Measurements from ENCODE around the gene ADCK2.
"Not testable (repeated sequence)": the region's sequence is repeated elsewhere in the genome, so short reads cannot be mapped to it uniquely, and the experiment has no call there.

The ADCK2 gene

DNA sequence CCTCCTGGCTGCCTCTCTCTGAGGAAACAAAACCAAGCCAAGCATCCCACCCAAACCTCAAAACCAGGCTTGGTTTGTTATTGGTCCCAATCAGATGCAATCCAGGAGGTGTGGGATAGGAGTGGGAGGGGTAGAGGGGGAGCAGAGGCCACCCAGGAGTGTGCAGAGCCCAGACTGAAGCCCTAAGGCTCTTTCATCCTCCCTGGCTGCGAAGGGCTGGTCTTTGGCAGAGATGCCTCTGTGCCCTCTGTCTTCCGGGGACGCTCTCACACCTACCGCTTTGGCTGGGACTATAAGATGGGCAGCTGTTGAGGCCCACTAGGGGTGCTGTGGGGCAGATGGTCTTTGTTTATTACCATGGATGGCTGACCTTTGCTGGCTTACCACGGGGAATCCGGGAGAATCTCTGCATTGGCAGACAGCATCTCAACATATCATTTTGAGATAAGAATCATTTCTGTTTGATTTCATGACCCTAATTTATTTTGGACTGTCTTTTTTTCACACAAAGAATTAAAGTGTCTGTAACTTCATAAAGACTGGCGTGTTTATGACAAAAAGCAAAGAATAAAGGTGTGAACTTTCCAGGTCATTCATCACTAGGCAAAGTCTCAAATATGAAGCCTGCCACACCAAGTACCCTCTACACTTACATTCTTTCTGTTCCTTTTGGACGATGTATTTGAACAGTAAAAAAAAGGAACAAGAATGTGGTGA is 25.7 kb upstream of the ADCK2 start:
- peak; percentile 72 for DNase-seq (ENCODE audit: low spot score)

DNA sequence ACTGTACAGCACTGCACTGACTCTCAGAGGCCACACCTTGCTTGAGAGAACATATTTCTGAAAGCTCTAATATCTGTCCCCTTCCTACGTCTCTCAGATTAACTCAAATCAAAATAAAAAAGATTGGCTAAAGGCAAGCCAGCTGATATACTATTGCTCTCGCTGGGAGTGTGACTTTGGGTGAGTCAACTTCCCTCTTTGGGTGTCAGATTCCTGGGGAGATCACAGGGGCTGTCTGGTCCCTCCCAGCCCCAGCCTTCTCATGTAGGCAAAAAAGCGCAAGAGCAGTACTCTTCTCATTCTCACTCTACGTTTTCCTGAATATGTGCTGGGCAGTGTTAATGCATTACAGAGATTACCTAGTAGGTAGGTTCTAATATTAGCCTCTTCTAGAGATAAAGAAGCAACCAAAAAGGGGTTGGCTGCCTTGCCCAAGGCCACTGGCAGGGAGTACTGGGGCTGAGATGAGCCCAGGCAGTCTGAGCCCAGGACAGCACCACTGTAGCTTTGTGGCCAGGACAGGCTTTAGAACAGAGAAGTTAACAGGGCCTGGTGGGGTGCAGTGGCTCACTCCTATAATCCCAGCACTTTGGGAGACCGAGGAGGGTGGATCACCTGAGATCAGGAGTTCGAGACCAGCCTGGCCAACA is 23.1 kb upstream of the ADCK2 start:
- DNase-seq (ENCODE audit: low spot score): peak; percentile 32

DNA sequence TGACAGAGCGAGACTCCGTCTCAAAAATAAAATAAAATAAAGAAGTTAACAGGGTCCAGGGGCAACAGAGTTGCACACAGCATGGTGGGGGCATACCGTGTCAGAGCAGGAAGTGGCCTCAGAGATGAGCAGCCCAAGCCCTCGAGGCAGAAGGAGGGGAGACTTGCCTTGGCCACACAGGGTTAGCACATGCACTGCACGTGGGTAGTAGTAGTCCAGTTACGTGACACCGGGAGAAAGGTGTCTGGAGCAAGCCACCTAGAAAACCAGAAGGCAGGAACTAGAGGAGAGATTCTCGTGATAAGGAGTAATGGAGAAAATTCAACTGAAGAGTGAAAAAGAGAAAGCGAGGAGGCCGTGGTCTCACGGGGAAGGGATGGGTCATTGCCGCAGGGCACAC is 22.4 kb upstream of the ADCK2 start:
- DNase-seq (ENCODE audit: low spot score): no peak

DNA sequence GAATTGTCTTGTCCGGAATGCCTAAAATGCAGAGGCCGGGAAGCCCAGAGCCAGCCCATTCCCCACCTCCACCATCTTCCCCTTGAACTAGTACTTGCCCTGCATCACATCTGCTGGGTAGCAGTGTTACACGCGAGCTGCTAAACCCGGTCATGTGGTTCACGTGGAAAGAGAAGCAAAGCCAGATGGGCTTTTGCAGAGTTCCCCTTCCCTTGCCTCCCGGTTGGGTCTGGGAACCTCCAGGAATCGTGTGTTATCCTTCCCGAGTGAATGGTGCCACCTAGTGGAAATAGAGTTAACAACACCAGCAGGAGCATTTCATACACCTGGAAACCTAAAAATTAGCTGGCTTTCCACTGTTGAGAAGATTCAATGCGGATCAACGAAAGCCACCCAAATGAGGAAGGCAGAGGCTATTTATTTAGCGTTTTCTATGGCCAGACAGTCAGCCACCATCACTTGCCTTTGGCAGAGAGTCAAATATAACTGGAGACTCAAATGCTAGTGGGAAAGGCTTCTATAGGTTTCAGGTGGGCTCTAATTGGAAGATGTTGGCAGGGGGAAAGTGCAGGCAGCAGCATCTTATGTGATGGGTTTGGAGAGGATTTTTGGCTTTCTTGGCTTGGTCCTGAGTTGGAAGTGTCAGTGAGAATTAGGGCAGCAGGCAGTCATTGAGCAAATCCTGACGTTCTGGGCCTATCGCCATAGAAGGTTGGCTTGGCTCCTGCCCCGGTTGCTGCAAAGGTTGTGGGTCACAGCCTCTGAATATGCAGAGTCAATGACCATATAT is 19.2 kb upstream of the ADCK2 start:
- DNase-seq (ENCODE audit: low spot score): peak; percentile 77

DNA sequence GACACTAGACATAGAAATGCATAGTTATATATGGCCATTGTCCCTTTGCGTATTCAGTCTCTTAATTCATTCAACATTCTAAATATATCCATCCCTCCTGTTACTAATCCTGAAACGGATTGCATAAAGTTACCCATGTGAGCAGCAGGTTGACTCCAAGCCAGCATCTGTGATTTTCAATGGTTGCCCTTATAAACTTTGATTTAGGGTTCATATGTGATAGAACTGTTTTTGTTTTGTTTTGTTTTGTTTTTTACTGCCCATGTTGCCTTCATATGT is 18.7 kb upstream of the ADCK2 start:
- no peak for DNase-seq (ENCODE audit: low spot score)

DNA sequence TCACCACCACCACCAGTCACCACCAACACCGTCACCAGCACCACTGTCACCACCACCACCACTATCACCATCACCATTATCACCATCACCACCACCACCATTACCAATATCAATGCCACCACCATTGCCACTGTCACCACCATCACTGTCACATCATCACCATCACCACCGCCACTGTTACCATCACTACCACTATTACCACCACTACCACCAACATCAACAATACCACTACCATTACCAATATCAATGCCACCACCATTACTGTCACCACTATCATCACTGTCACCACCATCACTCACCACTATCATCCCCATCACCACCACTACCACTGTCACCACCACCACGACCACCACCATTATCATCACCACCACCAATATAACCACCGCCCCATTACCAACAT is 18.1 kb upstream of the ADCK2 start:
- DNase-seq (ENCODE audit: low spot score): no peak

DNA sequence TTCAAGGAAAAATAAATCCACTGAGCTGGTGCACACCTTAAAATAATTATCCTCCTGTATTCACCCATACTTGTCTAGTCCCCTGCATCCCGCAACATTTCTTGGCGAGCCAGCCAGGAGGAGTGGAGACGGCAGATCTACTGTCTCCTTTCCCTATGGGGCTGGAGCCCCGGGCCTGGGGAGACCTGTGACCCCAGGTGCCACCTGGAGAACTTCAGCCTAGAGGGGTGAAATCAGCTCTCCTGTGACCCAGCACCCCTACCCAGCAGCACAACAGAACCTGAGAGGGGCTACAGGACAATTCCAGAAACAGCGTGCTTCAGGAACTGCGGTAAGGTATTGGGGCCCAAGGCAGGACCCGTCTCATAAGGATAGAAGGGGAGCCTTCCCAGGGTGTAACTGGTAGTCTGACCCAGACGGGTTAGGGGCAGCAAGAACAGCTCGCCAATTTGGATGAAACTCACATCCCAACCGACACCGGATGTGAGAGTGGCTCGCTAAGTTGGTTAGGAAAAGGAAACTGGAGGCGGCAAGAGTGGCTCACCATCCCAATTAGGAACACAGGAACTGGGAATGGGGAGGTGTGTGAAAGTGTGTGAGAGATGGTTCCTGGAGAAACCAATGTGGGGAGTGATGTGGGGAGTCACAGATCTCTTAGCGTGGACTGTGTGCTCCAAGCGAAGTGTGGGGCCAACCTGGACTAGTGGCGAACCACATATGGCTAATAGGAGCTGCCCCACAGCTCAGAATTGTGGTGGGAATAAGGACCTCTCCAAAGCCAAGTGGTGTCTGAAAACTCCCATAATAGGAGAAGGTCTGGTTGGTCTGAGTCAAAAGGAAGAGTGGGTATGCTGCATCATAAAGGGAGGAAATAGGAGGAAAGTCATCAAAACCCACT is 17.0 kb upstream of the ADCK2 start:
- DNase-seq (ENCODE audit: low spot score): no peak

DNA sequence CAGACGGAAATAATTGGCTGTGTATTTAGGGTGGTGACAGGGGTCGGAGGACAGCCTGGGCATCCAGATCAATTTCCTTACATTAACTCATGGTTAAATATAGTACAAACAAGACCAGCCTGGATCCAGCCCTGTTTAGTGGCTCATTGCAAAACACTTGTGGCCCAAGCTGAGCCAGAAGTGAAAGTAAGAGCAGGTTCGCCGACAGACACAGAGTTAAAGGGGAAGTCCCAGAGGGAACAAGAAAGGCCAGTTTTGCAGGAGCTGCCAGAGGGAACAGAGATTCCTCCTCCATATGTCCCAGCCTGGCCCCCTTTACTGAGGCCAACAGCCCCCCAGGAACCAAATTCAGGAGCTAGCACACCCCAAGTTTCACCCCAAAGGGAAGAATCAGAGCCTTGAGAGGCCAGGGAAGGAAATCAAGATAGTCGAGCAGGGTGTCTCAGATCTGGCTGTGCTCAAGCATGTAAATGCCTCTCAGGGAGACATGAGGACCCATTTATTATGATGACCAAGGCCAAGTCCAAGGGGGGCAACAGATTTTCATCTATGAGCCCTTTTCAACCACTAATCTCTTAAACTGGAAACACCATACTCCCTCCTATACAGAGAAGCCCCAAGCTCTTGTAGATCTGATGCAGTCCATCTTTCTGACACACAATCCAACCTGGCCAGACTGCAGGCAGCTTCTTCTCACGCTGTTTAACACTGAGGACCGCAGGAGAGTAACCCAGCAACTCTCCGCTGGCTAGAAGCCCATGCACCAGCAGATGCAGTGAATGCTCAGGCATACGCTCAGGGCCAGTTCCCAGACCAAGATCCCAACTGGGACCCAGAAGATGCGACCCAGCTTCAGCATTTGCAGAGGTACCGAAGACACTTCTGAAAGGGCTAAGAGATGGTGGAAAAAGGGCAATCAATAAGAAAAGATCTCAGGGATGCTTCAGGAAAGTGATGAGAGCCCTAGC is 15.9 kb upstream of the ADCK2 start:
- DNase-seq (ENCODE audit: low spot score): peak; percentile 71

DNA sequence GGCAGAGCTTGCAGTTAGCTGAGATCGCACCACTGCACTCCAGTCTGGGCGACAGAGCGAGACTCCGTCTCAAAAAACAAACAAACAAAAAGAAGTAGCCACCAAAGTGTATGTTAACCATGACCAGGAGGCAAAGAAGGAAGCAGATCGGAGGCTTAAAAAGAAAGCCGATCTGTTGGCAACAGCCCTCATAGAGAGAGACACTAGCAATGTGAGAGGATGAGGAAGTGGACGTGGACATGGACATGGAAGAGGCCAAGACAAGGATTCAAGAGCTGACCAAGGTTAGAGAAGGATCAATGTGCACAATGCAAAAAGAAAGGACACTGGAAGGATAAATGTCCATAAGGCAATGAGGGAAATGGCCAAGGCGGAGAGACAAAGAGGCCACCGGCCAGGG is 14.9 kb upstream of the ADCK2 start:
- no peak for DNase-seq (ENCODE audit: low spot score)

DNA sequence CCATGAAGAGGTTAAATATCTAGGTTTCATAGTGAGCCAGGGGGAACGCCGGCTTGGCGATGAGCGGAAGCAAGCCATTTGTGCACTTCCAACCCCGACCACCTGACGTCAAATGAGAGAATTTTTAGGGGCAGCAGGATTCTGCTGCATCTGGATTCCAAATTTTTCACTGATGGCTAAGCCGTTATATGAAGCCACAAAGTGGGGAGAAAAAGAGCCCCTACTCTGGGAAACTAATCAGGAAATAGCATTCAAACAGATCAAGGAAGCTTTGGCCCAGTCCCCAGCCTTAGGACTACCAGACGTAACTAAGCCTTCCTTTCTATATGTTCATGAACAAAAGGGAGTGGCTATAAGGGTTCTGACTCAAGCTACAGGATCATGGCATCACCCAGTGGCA is 12.9 kb upstream of the ADCK2 start:
- no peak for DNase-seq (ENCODE audit: low spot score)

DNA sequence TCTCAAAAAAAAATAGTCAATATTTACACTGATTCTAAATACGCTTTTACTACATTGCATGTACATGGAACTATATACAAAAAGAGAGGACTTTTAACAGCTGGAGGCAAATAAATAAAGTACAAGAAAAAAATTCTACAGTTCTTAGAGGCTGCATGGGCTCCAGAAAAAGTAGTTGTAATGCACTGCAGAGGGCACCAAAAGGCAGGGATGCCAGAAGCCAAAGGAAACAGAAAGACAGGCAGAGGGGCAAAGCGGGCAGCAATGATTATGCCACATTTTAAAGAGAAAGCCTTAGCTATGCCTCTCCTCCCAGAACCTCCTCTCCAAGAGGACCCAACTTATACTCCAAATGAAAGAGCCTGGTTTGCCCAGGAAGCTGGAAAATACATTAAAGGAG is 11.6 kb upstream of the ADCK2 start:
- no peak for DNase-seq (ENCODE audit: low spot score)

DNA sequence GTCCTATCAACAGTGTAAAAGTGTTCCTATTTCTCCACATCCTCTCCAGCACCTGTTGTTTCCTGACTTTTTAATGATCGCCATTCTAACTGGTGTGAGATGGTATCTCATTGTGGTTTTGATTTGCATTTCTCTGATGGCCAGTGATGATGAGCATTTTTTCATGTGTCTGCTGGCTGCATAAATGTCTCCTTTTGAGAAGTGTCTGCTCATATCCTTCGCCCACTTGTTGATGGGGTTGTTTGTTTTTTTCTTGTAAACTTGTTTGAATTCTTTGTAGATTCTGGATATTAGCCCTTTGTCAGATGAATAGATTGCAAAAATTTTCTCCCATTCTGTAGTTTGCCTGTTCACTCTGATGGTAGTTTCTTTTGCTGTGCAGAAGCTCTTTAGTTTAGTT is 9.8 kb upstream of the ADCK2 start:
- DNase-seq (ENCODE audit: low spot score): not testable (repeated sequence)

DNA sequence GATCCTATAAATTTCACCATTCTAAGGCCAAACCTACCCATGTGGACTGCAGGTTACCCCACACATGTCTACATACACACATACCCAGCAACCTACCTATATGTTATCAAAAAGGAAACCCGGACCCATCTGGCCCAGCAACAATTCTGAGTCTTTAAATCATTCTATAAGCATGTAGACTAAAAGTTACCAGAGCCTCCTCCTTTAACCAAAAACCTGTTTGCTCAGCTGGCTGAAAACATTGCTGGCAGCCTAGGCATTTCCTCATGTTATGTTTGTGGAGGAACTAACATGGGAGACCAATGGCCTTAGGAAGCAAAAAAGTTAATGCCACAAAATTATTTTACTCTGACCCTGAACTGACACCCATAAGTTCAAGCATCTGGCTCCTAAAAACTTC is 5.3 kb upstream of the ADCK2 start:
- DNase-seq (ENCODE audit: low spot score): no peak

DNA sequence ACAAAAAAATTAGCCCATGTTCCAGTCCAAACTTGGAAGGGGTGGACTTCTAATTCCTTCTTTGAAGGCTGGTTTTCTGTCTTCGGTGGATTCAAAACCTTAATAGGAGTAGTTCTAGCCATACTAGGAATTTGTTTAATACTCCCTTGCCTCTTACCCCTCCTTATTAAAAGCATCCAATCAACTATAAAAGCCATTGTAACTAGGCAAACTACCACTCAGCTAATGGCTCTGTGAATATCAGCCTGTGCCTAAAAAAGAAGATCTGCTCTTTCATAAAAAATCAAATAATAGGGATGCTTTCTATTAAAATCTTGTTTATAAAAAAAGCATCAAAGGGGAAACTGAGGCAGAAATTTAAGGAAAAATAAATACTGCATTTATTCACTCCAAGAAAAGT is 4.1 kb upstream of the ADCK2 start:
- no peak for DNase-seq (ENCODE audit: low spot score)

DNA sequence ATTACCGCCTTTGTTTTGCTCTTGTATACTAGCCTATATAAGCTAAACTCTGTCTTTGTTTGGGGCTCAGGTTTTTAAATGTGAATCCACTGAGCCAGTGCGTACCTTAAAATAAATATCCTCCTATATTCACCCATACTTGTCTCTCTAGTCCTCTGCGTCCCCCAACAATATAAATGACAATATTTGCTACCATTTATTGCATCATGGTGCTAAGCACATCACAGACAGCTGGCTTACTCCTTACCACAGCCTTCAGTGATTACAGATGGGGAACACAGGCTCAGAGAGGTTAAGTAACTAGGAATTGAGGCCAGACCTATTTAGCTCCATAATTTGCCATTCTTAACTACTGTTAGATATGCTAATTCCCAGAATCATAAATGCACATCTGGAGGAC is 3.4 kb upstream of the ADCK2 start:
- DNase-seq (ENCODE audit: low spot score): no peak

DNA sequence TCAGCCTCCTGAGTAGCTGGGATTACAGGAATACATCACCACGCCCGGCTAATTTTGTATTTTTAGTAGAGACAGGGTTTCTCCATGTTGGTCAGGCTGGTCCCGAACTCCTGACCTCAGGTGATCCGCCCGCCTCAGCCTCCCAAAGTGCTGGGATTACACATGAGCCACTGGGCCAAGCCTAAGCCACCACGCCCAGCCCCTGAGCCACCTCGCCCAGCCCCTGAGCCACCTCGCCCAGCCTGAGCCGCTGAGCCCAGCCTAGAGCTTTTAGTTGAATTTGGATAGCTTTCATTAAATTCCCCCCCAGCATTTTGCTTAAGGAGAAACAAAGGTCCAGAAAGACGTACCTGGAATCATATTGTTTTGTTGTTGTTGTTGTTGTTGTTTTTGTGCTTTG is 2.9 kb upstream of the ADCK2 start:
- not testable (repeated sequence) for DNase-seq (ENCODE audit: low spot score)

DNA sequence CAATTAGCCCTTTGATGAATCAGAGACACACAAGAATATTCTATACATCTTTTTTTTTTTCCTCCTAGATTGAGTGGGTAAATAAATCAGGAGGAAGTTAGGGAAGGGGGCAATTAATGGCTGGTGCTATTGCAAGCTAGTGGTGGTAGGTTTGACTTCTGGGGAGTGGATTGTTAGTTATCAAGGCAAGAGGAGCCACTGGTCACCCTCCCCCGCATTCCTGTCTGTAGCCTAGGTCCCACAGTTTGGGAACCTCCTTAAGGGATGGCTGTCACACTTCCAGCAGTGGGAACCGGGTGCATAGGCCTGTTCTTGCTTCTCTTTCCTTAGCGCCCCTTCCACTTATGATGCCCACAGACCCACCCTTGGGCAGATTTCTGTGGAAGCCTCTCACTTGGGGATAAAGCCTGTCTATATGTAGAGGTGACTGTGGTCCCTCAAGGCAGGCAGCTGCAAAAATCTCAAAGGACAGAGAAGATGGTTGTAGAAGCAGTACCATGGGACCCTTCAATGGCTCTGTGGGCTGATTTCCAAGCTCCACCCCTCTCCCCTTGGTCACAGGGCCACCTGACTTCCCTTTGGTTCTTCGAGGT is 2.3 kb upstream of the ADCK2 start:
- DNase-seq (ENCODE audit: low spot score): no peak

DNA sequence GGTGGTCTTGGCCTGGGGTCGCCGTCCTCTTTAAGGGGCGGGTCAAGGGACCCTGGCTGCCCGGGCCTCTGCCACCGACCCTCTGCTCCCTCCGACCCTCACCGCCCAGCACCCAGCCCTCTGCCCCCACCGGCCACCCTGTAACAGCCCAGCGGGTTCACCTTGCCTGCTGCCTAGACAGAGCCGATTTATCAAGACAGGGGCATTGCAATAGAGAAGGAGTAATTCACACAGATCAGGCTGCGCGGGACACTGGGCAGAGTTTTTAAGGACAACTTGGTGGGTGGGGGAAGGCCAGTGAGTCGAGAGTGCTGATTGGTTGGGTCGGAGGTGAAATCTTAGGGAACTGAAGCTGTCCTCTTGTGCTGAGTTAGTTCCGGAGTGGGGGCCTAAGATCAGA is 779 bp upstream of the ADCK2 start:
- no peak for DNase-seq (ENCODE audit: low spot score)

DNA sequence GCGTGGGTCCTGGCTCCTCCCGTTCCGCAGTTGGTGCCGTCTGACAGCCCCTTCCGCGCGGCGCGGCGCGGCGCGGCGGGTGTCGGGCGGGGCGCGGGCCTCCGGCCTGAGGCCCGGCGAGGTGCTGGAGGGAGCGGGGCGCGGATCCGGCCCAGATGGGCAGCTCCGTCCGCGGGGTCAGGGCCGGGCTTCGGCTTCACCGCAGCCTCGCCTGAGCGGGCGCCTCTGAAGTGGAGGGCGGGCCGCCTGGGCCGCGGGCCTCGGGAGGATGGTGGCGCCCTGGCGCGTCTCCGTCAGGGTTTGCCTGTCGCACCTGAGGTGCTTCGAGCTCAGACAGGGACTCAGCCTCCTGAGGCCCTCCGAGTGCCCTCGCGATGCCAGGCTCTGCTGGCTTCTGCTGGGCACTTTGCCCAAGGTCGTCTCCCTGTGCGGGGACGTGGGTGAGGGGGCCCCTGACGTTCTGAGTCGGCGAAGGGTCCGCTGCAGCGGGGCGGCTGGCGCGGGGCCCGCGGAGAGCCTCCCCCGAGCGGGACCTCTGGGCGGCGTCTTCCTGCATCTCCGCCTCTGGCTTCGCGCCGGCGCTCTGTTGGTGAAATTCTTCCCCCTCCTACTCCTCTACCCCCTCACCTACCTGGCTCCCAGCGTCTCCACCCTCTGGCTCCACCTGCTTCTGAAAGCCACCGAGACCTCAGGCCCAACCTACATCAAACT is 473 bp downstream of the ADCK2 start:
- peak; percentile 64 for DNase-seq (ENCODE audit: low spot score)

DNA sequence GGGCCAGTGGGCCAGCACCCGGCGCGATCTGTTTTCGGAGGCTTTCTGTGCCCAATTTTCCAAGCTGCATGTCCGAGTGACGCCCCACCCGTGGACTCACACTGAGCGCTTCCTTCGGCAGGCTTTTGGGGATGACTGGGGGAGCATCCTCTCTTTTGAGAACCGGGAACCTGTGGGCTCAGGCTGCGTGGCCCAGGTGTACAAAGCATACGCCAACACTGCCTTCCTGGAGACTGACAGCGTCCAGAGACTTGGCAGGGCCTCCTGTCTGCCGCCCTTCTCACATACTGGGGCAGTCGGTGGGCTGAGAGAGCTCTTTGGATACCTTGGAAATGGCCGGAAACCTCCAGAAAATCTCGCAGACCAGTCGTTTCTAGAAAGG is 1.0 kb downstream of the ADCK2 start:
- no peak for DNase-seq (ENCODE audit: low spot score)
